GM23248 (cell line): Measurements from ENCODE around the gene CDCA7L. TPM values are rescaled to one million over a fixed set of nuclear protein-coding genes. Genes with fewer than 3 reads are reported as not detected.

ENCODE experiments used
- DNase-seq: peaks from one replicate; pipeline ENCODE4 v3.0.0-alpha.2; 2015
- H2AFZ ChIP-seq: fragments of 200-600 bp; sonication (generic); 2 replicates; pipeline ENCODE4 v1.6.1; 2016; ENCODE audit warnings: antibody characterized with exemption
- H3F3A ChIP-seq: fragments of 200-600 bp; sonication (generic); 2 replicates; pipeline ENCODE4 v1.6.1; 2016; ENCODE audit warnings: mild to moderate bottlenecking, antibody characterized with exemption, mixed run types; ENCODE audit not compliant: insufficient read depth
- H3K27ac ChIP-seq: fragments of 200-600 bp; sonication (generic); 2 replicates; pipeline ENCODE4 v1.5.1; 2016; ENCODE audit warnings: mild to moderate bottlenecking
- H3K27me3 ChIP-seq: fragments of 200-600 bp; sonication (generic); replicated peaks from 2 replicates; pipeline ENCODE4 v1.6.1; 2016; ENCODE audit warnings: mild to moderate bottlenecking; ENCODE audit not compliant: insufficient read depth
- H3K36me3 ChIP-seq: fragments of 200-600 bp; sonication (generic); 2 replicates; pipeline ENCODE4 v1.6.1; 2016; ENCODE audit warnings: low read depth, mild to moderate bottlenecking
- H3K4me1 ChIP-seq: fragments of 200-600 bp; sonication (generic); 2 replicates; pipeline ENCODE4 v1.6.1; 2016; ENCODE audit warnings: mild to moderate bottlenecking; ENCODE audit not compliant: insufficient read depth
- H3K4me2 ChIP-seq: fragments of 200-600 bp; sonication (generic); one replicate; pipeline ENCODE4 v1.6.1; 2016; ENCODE audit warnings: mild to moderate bottlenecking; ENCODE audit not compliant: unreplicated experiment
- H3K4me3 ChIP-seq: fragments of 200-600 bp; sonication (generic); 2 replicates; pipeline ENCODE4 v1.5.1; 2016; ENCODE audit warnings: mild to moderate bottlenecking
- H3K79me2 ChIP-seq: fragments of 200-600 bp; sonication (generic); 2 replicates; pipeline ENCODE4 v1.6.1; 2016; ENCODE audit warnings: mild to moderate bottlenecking; ENCODE audit not compliant: insufficient read depth
- H3K9ac ChIP-seq: fragments of 200-600 bp; sonication (generic); 2 replicates; pipeline ENCODE4 v1.6.1; 2016; ENCODE audit warnings: mild to moderate bottlenecking
- H3K9me2 ChIP-seq: fragments of 200-600 bp; sonication (generic); 2 replicates; pipeline ENCODE4 v1.6.1; 2016; ENCODE audit warnings: mixed run types, mild to moderate bottlenecking, moderate library complexity; ENCODE audit not compliant: insufficient read depth
- H3K9me3 ChIP-seq: fragments of 200-600 bp; sonication (generic); one replicate; pipeline ENCODE4 v1.6.1; 2017; ENCODE audit warnings: low read depth
- H4K20me1 ChIP-seq: fragments of 200-600 bp; sonication (generic); 2 replicates; pipeline ENCODE4 v1.6.0; 2016; ENCODE audit not compliant: insufficient read depth
- EZH2 ChIP-seq: fragments of 200-600 bp; sonication (generic); IDR thresholded peaks from 2 replicates; pipeline ENCODE4 v1.6.1; 2018; ENCODE audit warnings: antibody characterized with exemption, mild to moderate bottlenecking; ENCODE audit not compliant: insufficient read depth, poor library complexity, severe bottlenecking
- EZH2phosphoT487 ChIP-seq: fragments of 200-600 bp; sonication (generic); IDR thresholded peaks from 2 replicates; pipeline ENCODE4 v1.6.1; 2018; ENCODE audit warnings: antibody characterized with exemption, moderate library complexity, mild to moderate bottlenecking, low read depth; ENCODE audit not compliant: insufficient read depth
- WGBS, 2 experiments: methylation state at CpG; one replicate each; pipeline ENCODE4 v1.1.6; 2015 to 2017; ENCODE audit warnings: low lambda C conversion rate in 2 of 2, low coverage in 1 of 2; ENCODE audit errors: missing lambda C conversion rate in 2 of 2; 5-methylcytosine and 5-hydroxymethylcytosine counted together
- in situ Hi-C: fragments of 300-500 bp; cut with MboI; formaldehyde crosslinking; loops from 2 replicates; pipeline ENCODE4 v1.15.0; 2020
- polyA plus RNA-seq: library from polyadenylated mRNA; unstranded; fragments of >200 nt; fragmentation: Nextera tagmentation; extraction: Ambion mirVana; gene quantifications from 2 replicates; pipeline ENCODE4 v1.2.1, GENCODE V29; 2016
- total RNA-seq: library from RNA; depleted of rRNA; stranded (reverse); fragments of >200 nt; shearing (Covaris generic); gene quantifications from 2 replicates; pipeline ENCODE4 v1.2.3, GENCODE V29; 2014

Gene CDCA7L
- total and polyA plus RNA-seq, 2 experiments from 2014 or later = 44.1 to 45.9 TPM

GRCh38 chr7:21893401-21893800, 52.3 kb downstream of the CDCA7L start:
- in situ Hi-C loops = no loop called here
- Histone ChIP-seq H3K9me3 (no peaks in the 10 kb centered on the region), H3K9me2 (no peaks in the 10 kb centered on the region), H3K79me2 (no peaks in the 10 kb centered on the region), H3F3A (no peaks in the 10 kb centered on the region), H2AFZ (no peak overlapping the region), H3K4me1 (no peaks in the 10 kb centered on the region), H3K27ac (no peak overlapping the region), H3K4me2 (no peak overlapping the region), H4K20me1 (no peaks in the 10 kb centered on the region), H3K9ac (no peak overlapping the region), H3K27me3 (no peaks in the 10 kb centered on the region), H3K36me3 (peaks cover 6% of the 10 kb centered on the region; the same call in 1 of the 2 replicates), H3K4me3 (no peak overlapping the region)
- TF ChIP-seq EZH2phosphoT487 (no peak), EZH2 (no peak)
- 92 to 95% methylated on average over 3 of the region's 3 CpGs for WGBS, 2 experiments
- DNase-seq = no peak

GRCh38 chr7:21891291-21891690, 54.4 kb downstream of the CDCA7L start:
- no peak for TF ChIP-seq EZH2
- no peak for TF ChIP-seq EZH2phosphoT487
- H2AFZ ChIP-seq = no peak overlapping the region
- no peaks in the 10 kb centered on the region for H3K36me3 ChIP-seq
- H3K9ac ChIP-seq = no peak overlapping the region
- no peaks in the 10 kb centered on the region for H3K9me3 ChIP-seq
- no peak overlapping the region for H3K4me3 ChIP-seq
- no peaks in the 10 kb centered on the region for H3K79me2 ChIP-seq
- no peak overlapping the region for H3K27ac ChIP-seq
- no peaks in the 10 kb centered on the region for H3K4me1 ChIP-seq
- no peaks in the 10 kb centered on the region for H3K27me3 ChIP-seq
- in situ Hi-C loops = no loop called here
- no peaks in the 10 kb centered on the region for H3K9me2 ChIP-seq
- H3F3A ChIP-seq = no peaks in the 10 kb centered on the region
- no peaks in the 10 kb centered on the region for H4K20me1 ChIP-seq
- DNase-seq = no peak
- WGBS, 2 experiments = 81 to 89% methylated on average over 3 of the region's 3 CpGs
- no peak overlapping the region for H3K4me2 ChIP-seq

- TF ChIP-seq EZH2phosphoT487 (no peak), EZH2 (no peak)
- WGBS, 2 experiments = 93 to 99% methylated on average over 4 of the region's 4 CpGs
- no peak overlapping the region for H2AFZ ChIP-seq
- H3F3A ChIP-seq = no peaks in the 10 kb centered on the region
- H3K27me3 ChIP-seq = no peaks in the 10 kb centered on the region
- H3K4me1 ChIP-seq = no peaks in the 10 kb centered on the region
- no peak overlapping the region for H3K9ac ChIP-seq
- H3K9me2 ChIP-seq = no peaks in the 10 kb centered on the region
- in situ Hi-C loops = no loop called here
- H3K79me2 ChIP-seq = no peaks in the 10 kb centered on the region
- H3K4me2 ChIP-seq = no peak overlapping the region
- DNase-seq = no peak
- no peaks in the 10 kb centered on the region for H3K9me3 ChIP-seq
- no peaks in the 10 kb centered on the region for H3K36me3 ChIP-seq
- H3K27ac ChIP-seq = no peak overlapping the region
- no peak overlapping the region for H3K4me3 ChIP-seq
- H4K20me1 ChIP-seq = no peaks in the 10 kb centered on the region
Measured at GRCh38 chr7:21887779-21888178, 57.9 kb downstream of the CDCA7L start.

GRCh38 chr7:21887353-21887752, 58.3 kb downstream of the CDCA7L start:
- Histone ChIP-seq H3K9me2 (no peaks in the 10 kb centered on the region), H3K9me3 (no peaks in the 10 kb centered on the region), H3F3A (no peaks in the 10 kb centered on the region), H3K4me2 (no peak overlapping the region), H3K27ac (no peak overlapping the region), H3K4me3 (no peak overlapping the region), H3K9ac (no peak overlapping the region), H2AFZ (no peak overlapping the region), H4K20me1 (no peaks in the 10 kb centered on the region), H3K79me2 (no peaks in the 10 kb centered on the region), H3K27me3 (no peaks in the 10 kb centered on the region), H3K36me3 (no peaks in the 10 kb centered on the region), H3K4me1 (no peaks in the 10 kb centered on the region)
- DNase-seq = no peak
- no peak for TF ChIP-seq EZH2
- TF ChIP-seq EZH2phosphoT487 = no peak
- WGBS, 2 experiments = 83 to 88% methylated on average over 2 of the region's 2 CpGs
- in situ Hi-C loops = no loop called here

- Histone ChIP-seq H3K27me3 (no peaks in the 10 kb centered on the region), H4K20me1 (no peaks in the 10 kb centered on the region), H3K4me3 (no peak overlapping the region), H2AFZ (no peak overlapping the region), H3K4me1 (no peaks in the 10 kb centered on the region), H3K9me3 (no peaks in the 10 kb centered on the region), H3K4me2 (no peak overlapping the region), H3K27ac (no peak overlapping the region), H3K79me2 (no peaks in the 10 kb centered on the region), H3F3A (no peaks in the 10 kb centered on the region), H3K9ac (no peak overlapping the region), H3K36me3 (no peaks in the 10 kb centered on the region), H3K9me2 (no peaks in the 10 kb centered on the region)
- in situ Hi-C loops = no loop called here
- DNase-seq = no peak
- TF ChIP-seq EZH2 = no peak
- no peak for TF ChIP-seq EZH2phosphoT487
- 26 to 37% methylated on average over 4 of the region's 4 CpGs for WGBS, 2 experiments
Measured at GRCh38 chr7:21886396-21886795, 59.3 kb downstream of the CDCA7L start.
